Measurements from ENCODE around the gene VLDLR.

- TF ChIP-seq CTCF (conservative IDR thresholded peaks at IDR 0.05) (no peak), ZFX (IDR thresholded peaks at IDR 0.05) (no peak)
Measured at GRCh38 chr9:2628919-2629318, 7.3 kb downstream of the VLDLR start.
